ENCODE measurements around the gene FKBP14.

Gene FKBP14

GRCh38 chr7:30018451-30018850 is 8.1 kb downstream of the FKBP14 start:
- no peak for DNase-seq (ENCODE audit: low read depth)
- no peak overlapping the region for H3K4me3 ChIP-seq (ENCODE audit: low read depth, low read length)
- no peak for TF ChIP-seq CTCF (conservative IDR thresholded peaks at IDR 0.05; ENCODE audit: low read depth, low read length)

- DNase-seq (ENCODE audit: low read depth) = no peak
- H3K4me3 ChIP-seq (ENCODE audit: low read depth, low read length) = no peak overlapping the region
- no peak for TF ChIP-seq CTCF (conservative IDR thresholded peaks at IDR 0.05; ENCODE audit: low read depth, low read length)
Observed at GRCh38 chr7:30012757-30013156, 13.7 kb downstream of the FKBP14 start.

GRCh38 chr7:30010021-30010420 is 16.5 kb downstream of the FKBP14 start:
- no peak for TF ChIP-seq CTCF (conservative IDR thresholded peaks at IDR 0.05; ENCODE audit: low read depth, low read length)
- no peak overlapping the region for H3K4me3 ChIP-seq (ENCODE audit: low read depth, low read length)

GRCh38 chr7:30005464-30005863 is 21.0 kb downstream of the FKBP14 start:
- DNase-seq (ENCODE audit: low read depth) = no peak
- no peak overlapping the region for H3K4me3 ChIP-seq (ENCODE audit: low read depth, low read length)
- TF ChIP-seq CTCF (conservative IDR thresholded peaks at IDR 0.05; ENCODE audit: low read depth, low read length) = no peak

More at GRCh38 chr7:30010021-30010420, 16.5 kb downstream of the FKBP14 start:
- DNase-seq (ENCODE audit: low read depth) = no peak

GRCh38 chr7:30003098-30003497 is 23.4 kb downstream of the FKBP14 start:
- no peak for TF ChIP-seq CTCF (conservative IDR thresholded peaks at IDR 0.05; ENCODE audit: low read depth, low read length)
- no peak for DNase-seq (ENCODE audit: low read depth)
- H3K4me3 ChIP-seq (ENCODE audit: low read depth, low read length) = no peak overlapping the region

GRCh38 chr7:30001998-30002397 is 24.5 kb downstream of the FKBP14 start:
- no peak overlapping the region for H3K4me3 ChIP-seq (ENCODE audit: low read depth, low read length)
- no peak for TF ChIP-seq CTCF (conservative IDR thresholded peaks at IDR 0.05; ENCODE audit: low read depth, low read length)
- DNase-seq (ENCODE audit: low read depth) = no peak

GRCh38 chr7:29998489-29998888 is 28.0 kb downstream of the FKBP14 start:
- TF ChIP-seq CTCF (conservative IDR thresholded peaks at IDR 0.05; ENCODE audit: low read depth, low read length) = no peak
- DNase-seq (ENCODE audit: low read depth) = no peak
- H3K4me3 ChIP-seq (ENCODE audit: low read depth, low read length) = no peak overlapping the region

All from choroid plexus epithelial cell (primary cell).